ENCODE data around the gene TNFRSF13B.

TNFRSF13B gene

GRCh38 chr17:16953841-16954240 lies 18.1 kb downstream of the TNFRSF13B start:
- no peak for DNase-seq

DNA sequence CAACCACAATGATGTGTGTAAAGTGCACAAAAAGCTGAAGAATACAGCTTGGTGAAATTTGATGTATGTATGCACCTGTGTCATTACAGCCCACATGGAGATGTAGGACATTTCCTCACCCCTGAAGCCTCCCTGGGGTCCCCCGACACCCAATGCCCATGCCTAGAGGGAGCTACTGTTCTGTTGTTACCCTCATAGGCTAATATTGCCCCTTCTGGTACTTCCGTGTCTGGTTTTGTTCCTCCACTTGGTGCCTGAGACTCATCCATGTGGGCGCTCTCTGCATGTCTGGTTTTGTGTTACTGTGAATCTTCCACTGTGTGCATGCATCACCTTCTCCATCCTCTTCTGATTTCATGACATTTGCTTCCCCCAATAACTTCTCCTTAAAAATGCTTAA lies 18.6 kb downstream of the TNFRSF13B start:
- DNase-seq, result no peak

GRCh38 chr17:16952401-16952800 lies 19.5 kb downstream of the TNFRSF13B start:
- DNase-seq, result no peak

DNA sequence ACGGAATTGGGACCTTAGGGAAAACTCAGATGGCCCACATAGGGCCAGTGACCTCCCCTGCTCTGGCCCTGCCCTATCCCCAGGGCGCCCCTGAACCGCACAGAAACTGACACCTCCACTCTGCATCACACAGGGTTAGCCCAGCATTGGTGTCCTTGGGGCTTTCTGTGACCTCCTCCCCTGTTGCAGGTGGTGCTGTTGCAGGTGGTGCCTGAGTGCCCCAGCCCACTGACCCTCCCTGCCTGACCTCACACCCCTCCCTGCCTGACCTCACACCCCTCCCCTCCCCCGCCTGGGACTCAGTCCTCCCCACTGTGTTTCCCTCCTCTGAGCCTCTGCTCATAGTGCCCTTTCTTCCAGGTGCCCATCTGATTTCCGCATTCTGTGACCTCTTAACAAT lies 21.4 kb downstream of the TNFRSF13B start:
- DNase-seq, result no peak

DNA sequence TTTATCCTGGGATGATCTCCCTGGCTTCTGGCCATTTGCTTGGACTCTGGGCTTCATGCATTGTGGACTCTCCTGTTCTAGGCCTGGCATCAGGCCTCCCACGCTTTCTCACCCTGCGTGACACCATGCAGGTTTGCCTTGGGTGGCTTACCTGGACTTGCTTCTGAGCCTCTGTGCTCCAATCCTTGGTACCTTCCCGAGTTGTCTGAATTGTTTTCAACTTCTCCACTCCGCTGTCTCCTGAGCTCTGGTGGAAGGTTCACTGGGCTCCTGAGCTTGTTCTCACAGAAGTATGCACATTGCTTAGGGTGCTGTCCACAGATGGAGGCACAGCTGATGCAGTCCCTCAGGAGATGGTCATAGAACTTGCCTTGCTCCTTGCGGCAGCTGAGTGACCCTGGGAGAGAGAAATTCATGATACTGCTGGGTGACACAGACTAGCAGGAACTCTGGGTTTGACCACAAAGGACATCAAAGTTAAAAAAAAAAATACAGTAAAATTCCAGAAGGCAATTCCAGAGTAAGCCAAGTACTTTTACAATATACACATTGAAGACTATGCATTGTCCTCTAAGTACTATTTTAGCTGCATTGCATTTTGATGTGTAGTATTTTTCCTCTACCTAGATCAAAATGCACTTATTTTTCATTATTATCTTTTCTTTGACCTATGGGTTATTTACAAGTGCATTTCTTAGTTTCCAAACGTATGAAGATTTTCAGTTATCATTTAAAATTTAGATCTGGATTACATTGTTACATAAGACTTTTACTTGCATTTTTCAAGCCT lies 23.1 kb downstream of the TNFRSF13B start:
- no peak for DNase-seq

DNA sequence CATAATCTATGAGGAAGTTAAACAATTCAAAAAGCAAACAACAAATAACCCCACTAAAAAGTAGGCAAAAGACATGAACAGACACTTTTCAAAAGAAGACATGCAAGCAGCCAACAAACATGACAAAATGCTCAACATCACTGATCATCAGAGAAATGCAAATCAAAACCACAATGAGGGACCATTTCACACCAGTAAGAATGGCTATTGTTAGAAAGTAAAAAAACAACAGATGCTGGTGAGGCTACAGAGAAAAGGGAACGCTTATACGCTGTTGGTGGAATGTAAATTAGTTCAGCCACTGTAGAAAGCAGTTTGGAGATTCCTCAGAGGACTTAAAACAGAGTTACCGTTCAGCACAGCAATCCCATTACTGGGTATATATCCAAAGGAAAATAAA lies 24.4 kb downstream of the TNFRSF13B start:
- DNase-seq, result no peak

DNA sequence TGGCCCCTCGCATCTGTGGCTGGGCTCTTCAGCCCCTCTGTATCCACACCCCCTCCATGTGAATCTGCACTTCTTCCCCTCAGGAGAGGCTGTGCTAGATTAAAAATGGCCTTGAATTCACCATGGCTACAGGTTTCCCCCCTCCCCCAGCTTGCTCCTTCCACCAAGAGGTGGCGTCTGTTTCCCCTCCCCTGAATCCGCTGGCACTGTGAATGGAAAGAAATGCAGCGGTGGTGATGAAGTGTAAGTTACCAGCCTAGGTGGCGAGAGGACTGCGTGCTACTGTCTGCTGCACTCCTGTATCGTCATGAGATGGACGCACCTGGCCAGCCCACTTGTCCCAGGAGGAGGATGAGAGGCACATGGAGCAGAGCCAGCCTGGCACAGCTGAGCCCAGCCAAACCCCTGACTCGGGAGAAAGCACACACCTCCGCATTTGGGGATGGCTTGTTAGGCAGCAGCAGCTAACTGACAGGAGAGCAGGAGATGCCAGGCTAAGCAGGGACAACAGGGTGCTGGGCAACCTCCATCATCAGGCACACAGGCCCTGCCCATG lies 26.2 kb downstream of the TNFRSF13B start:
- DNase-seq, result no peak

DNA sequence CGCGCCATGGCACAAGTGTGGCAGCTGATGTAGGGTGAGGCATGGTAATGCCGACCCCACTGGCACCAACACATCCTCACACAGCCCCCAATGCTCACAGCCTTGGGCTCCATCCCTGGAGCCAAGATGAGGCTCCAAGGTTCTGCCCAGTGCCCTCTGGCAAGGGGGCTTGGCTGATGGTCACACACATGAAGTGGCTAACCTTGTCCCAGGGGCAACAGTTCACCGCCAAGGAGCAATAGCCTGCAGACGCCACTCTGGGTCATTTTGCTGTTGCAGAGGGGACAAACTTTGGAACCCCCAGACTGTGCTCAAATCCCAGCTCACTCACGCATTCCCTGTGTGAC lies 26.8 kb downstream of the TNFRSF13B start:
- DNase-seq, result no peak

DNA sequence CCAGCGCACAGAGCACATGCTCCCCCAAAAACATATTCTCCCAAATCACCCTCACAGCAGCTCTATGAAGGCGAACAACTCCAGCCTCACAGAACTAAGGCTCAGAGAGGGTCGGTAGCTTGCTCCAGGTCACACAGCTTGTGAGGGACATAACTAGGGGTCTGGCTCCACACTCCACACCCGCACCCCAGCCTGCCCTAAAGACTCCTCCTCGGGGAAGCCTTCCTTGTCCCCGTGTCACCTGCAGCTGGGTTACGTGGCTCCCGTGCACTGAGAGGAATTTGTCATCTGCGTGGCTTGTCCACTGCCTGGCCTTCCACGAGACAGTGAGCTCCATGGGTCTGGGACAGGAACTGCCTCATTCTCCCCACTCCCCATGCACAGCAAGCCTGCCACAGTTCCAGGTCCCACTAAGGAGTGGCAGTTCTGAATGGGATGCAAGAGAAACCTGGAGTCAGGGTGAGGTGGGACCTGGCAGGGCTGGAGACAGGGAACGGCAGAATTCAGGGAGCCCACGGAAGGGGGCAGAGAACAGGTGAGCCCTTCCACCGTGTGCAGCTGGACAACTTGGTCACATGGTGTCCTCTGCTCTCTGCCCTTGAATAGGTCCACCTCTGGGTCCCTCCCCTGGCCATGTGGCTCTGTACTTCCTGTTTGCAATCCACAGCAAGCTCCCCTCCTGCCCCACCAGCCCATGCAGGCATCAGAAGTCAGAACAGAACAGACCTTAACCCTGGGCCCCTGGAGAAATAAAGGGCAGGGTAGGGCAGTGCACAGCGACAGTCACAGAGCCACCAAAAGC lies 27.4 kb downstream of the TNFRSF13B start:
- DNase-seq, result no peak

DNA sequence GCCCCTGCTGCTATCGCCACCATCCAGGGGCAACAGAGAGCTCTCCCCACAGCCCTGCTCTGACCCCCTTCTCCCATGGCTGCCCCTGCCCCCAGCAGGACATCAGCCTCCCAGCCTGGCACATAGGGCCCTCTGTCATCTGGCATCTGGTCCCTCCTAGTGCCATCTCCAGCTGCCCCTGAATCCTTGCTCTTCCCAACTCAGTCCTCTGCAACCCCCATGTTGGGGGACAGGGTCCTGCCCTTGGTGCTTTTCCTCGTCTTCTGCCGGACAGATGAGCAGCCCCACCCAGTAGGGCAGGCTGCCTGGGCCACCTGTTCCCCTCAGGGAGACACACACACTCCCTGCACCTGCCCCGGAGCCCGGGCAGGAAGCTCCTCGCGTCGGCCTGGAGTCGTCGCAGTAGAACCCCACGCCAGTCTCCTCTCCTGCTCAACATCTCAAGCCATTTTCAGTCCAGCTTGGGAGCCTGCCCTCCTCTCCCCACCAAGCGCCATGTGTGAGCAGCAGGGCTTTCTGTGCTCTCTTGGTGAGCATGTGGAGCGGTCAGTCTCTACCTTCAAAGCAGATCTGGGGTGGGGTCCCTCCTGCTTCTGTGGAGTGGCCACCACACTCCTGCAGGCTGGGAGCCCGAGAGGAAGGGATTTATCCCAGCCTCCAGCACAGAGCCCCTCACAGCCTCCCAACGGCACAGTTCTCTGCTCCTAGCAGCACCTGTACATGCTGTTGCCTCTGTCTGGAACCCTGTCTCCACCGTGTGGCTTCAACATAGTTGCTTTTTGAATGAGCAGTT lies 28.2 kb downstream of the TNFRSF13B start:
- no peak for DNase-seq

GRCh38 chr17:16943032-16943352 lies 28.9 kb downstream of the TNFRSF13B start:
- DNase-seq, result no peak

GRCh38 chr17:16942141-16943031 lies 29.5 kb downstream of the TNFRSF13B start:
- DNase-seq, result no peak

- DNase-seq, result no peak
Observed at GRCh38 chr17:16941072-16942036, 30.6 kb downstream of the TNFRSF13B start.

- DNase-seq, result no peak
Observed at GRCh38 chr17:16940116-16940881, 31.6 kb downstream of the TNFRSF13B start.

DNA sequence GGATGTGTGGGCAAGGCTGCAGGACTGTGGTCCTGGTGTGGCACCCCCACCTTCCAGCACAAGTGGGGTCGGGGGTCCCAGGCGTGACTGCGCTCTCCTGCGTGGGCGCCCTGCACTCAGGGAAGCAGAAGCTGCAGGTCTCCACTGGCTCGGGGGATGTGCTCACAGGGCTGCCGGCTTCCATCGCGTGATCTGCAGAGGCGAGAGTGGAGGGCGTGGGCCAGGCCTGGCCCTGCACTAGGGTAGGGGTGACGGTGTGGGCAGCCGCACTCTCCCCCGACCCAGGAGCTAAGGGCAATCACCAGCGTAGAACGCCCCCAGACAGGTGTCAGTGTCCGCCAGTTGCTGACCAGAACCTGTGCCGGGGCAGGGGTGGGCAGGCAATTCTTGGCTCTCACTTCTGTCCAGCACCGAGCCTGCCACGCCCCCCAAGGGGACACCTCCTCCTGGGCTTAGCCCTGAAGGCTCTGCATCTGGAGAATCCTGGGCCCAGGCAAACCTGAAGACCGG lies 32.3 kb downstream of the TNFRSF13B start:
- DNase-seq, result no peak

- DNase-seq, result no peak
Observed at GRCh38 chr17:16939208-16939576, 32.7 kb downstream of the TNFRSF13B start.

- no peak for DNase-seq
Observed at GRCh38 chr17:16938496-16939207, 33.3 kb downstream of the TNFRSF13B start.

- DNase-seq, result no peak
Observed at GRCh38 chr17:16938031-16938430, 33.9 kb downstream of the TNFRSF13B start.

DNA sequence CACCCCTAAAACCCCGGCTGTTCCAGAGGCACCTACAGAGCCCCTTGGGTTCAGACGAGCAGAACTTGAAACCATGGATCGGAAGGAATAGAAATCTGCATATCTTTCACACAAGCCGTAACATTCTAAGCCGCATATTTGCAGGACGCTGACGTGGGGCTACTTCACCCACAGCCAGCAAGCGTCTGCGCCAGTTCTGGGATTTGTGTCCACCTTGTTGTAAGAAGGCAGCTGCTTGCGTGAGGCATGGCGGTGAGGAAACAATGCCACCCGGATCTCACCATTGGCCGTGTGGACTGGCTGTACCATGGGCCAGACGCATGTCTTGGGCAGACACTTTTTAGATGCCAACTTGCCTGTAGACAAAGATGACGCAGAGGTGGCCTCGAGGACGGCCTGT lies 34.5 kb downstream of the TNFRSF13B start:
- no peak for DNase-seq

Measured in GOT3 (cell line).